Mesendoderm (in vitro differentiated cells): ENCODE data around the gene MED26.

Experiments used
- DNase-seq: peaks from one replicate; pipeline ENCODE4 v3.0.0; 2013
- H2AK5ac ChIP-seq: 2 replicates; pipeline ENCODE4 v1.6.1; 2013; ENCODE audit warnings: low read length, inconsistent platforms
- H2BK120ac ChIP-seq: 2 replicates; pipeline ENCODE4 v1.6.1; 2013; ENCODE audit warnings: low read depth, mild to moderate bottlenecking, low read length, moderate library complexity, mixed read lengths
- H2BK15ac ChIP-seq: replicated peaks from 2 replicates; pipeline ENCODE4 v1.6.1; 2013; ENCODE audit warnings: low read depth, mild to moderate bottlenecking, moderate library complexity
- H2BK5ac ChIP-seq: 2 replicates; pipeline ENCODE4 v1.6.1; 2013; ENCODE audit warnings: low read length, inconsistent platforms
- H3K18ac ChIP-seq: 2 replicates; pipeline ENCODE4 v1.6.1; 2013; ENCODE audit warnings: mild to moderate bottlenecking, low read length, mixed read lengths
- H3K23ac ChIP-seq: one replicate; pipeline ENCODE4 v1.6.1; 2013; ENCODE audit warnings: low read length
- H3K27ac ChIP-seq: 2 replicates; pipeline ENCODE4 v1.5.1; 2013; ENCODE audit warnings: low read depth, mild to moderate bottlenecking, inconsistent platforms, low read length, moderate library complexity
- H3K27me3 ChIP-seq: 2 replicates; pipeline ENCODE4 v1.6.1; 2013; ENCODE audit warnings: low read length, control low read depth, mild to moderate bottlenecking, inconsistent platforms; ENCODE audit not compliant: insufficient read depth, poor library complexity
- H3K36me3 ChIP-seq: 2 replicates; pipeline ENCODE4 v1.6.1; 2013; ENCODE audit warnings: low read length, inconsistent platforms; ENCODE audit not compliant: control insufficient read depth, insufficient read depth
- H3K4ac ChIP-seq: one replicate; pipeline ENCODE4 v1.6.1; 2013; ENCODE audit warnings: low read depth, mild to moderate bottlenecking, low read length, moderate library complexity
- H3K4me1 ChIP-seq: 2 replicates; pipeline ENCODE4 v1.6.1; 2013; ENCODE audit warnings: low read depth, low read length, inconsistent platforms; ENCODE audit not compliant: control insufficient read depth
- H3K4me2 ChIP-seq: 2 replicates; pipeline ENCODE4 v1.6.1; 2013; ENCODE audit warnings: low read length
- H3K4me3 ChIP-seq: 2 replicates; pipeline ENCODE4 v1.5.1; 2013; ENCODE audit warnings: mild to moderate bottlenecking, low read length
- H3K56ac ChIP-seq: one replicate; pipeline ENCODE4 v1.6.1; 2013; ENCODE audit warnings: low read length
- H3K79me1 ChIP-seq: 2 replicates; pipeline ENCODE4 v1.6.1; 2013; ENCODE audit warnings: low read length, inconsistent platforms
- H3K79me2 ChIP-seq: 2 replicates; pipeline ENCODE4 v1.6.1; 2013; ENCODE audit warnings: mild to moderate bottlenecking, low read length; ENCODE audit not compliant: control insufficient read depth, insufficient read depth
- H3K9ac ChIP-seq: 2 replicates; pipeline ENCODE4 v1.6.1; 2013; ENCODE audit warnings: low read length, inconsistent platforms
- H4K5ac ChIP-seq: one replicate; pipeline ENCODE4 v1.6.1; 2013; ENCODE audit warnings: low read length
- H4K8ac ChIP-seq: one replicate; pipeline ENCODE4 v1.6.1; 2013; ENCODE audit warnings: low read depth, mild to moderate bottlenecking, control low read depth, low read length, moderate library complexity
- WGBS: extraction: QIAGEN DNeasy Blood & Tissue Kit; methylation state at CpG from one replicate; pipeline ENCODE4 v1.1.7; 2013; ENCODE audit warnings: low lambda C conversion rate, missing lambda C conversion rate; ENCODE audit not compliant: insufficient coverage; ENCODE audit errors: extremely low coverage; 5-methylcytosine and 5-hydroxymethylcytosine counted together

MED26 gene

DNA sequence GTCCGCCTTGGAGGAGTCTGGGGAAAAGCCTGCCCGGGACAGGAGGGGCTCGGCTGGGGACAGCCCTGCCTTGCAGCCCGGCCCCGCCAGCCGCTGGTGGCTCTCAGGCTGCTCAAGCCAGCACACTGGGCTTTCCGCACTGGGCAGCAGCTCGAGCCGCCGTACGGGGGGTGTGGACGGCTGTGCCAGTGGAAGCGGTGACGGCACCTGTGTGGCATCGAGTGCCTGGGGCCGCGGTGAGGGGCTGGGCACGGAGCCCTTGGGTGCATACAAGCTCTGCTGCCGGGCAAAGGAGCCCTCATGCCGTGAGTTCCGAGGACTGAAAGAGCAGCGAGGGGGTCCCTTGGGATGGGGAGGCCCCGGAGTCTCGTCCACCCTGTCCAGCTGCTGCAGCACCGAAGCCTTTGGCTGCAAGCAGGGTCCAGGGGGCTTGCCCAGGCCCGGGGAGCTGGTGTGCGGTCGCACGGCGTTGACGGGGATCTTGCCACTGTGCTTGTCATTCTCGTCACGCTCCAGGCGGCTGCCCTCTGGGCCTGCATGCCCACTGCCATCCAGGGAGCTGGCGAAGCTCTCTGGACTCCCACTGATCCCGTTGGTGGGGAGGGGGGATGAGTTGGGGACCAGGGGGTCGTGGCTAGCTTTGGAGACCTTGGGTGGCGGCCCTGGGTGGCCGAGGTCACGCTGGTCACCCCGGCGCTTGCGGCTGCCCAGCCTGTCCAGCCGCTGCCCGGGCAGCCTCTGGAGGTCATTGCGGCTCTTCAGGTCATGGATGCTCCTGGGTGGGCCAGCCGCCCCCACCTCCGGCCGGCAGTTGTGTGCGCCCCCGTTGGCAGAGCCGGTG lies 51.1 kb downstream of the MED26 start:
- Histone ChIP-seq H3K36me3 (peaks cover 4% of the 10 kb centered on the region), H4K8ac (no peak overlapping the region), H2BK5ac (no peak overlapping the region), H3K9ac (no peak overlapping the region), H3K4me3 (no peak overlapping the region), H2BK15ac (no peak overlapping the region), H4K5ac (no peak overlapping the region), H2BK120ac (no peak overlapping the region), H3K79me2 (peaks cover 54% of the 10 kb centered on the region), H2AK5ac (no peak overlapping the region), H3K27me3 (no peaks in the 10 kb centered on the region), H3K79me1 (peaks cover 45% of the 10 kb centered on the region), H3K23ac (no peak overlapping the region), H3K4ac (no peak overlapping the region), H3K4me2 (no peak overlapping the region), H3K27ac (no peak overlapping the region), H3K4me1 (no peaks in the 10 kb centered on the region), H3K56ac (no peak overlapping the region), H3K18ac (no peak overlapping the region)
- DNase-seq: no peak
- WGBS: no CpG with 5 or more reads among the region's 52 CpGs

DNA sequence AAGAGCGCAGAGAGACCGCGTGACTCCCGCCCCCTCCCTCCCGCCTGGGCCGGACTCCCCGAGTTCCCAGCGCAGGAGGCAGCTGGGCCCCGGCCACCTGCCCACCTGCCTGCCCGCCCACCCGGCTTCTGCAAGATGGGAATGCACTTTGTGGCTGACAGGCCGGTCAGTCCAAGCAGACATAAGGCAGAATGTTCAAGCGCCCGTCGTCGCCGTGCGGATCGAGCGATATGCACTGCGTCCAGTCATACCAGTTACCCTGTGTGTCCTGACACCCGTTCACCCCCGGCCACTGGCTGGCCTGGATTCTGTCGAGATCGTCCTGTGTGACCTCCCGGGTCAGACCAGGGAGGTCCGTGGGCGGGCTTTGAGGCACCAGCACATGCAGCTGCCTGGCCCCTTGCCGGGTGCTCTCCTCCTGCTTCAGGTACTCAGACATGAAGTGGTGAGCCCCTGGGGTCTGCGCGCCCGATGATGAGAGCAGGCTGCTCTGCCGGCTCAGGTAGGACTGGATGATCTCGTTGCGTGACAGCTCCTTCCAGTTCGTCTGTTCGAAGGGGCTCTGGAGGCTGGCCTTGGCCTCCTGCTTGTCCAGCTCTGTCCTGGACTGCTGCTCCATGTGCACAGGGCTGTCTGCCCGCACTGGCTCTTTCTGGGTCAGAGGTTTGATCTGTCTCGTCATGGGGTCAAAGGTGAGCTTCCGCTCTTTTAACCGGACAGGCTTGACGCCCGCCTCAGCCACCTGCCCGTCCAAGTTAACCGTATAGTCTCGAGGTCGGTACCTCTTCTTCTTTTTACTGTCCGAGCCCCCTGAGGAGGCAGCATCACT lies 51.9 kb downstream of the MED26 start:
- H3K27me3 ChIP-seq: no peaks in the 10 kb centered on the region
- H3K4ac ChIP-seq: no peak overlapping the region
- no CpG with 5 or more reads among the region's 48 CpGs for WGBS
- H3K56ac ChIP-seq: no peak overlapping the region
- H2BK15ac ChIP-seq: no peak overlapping the region
- no peak for DNase-seq
- peaks cover 2% of the 10 kb centered on the region for H3K4me1 ChIP-seq
- H3K23ac ChIP-seq: no peak overlapping the region
- peaks cover 4% of the 10 kb centered on the region for H3K36me3 ChIP-seq
- no peak overlapping the region for H4K5ac ChIP-seq
- H3K27ac ChIP-seq: no peak overlapping the region
- H3K79me1 ChIP-seq: peaks cover 43% of the 10 kb centered on the region
- no peak overlapping the region for H3K9ac ChIP-seq
- no peak overlapping the region for H2BK5ac ChIP-seq
- no peak overlapping the region for H2AK5ac ChIP-seq
- no peak overlapping the region for H4K8ac ChIP-seq
- H3K79me2 ChIP-seq: peaks cover 53% of the 10 kb centered on the region
- no peak overlapping the region for H3K4me2 ChIP-seq
- H3K18ac ChIP-seq: no peak overlapping the region
- no peak overlapping the region for H3K4me3 ChIP-seq
- H2BK120ac ChIP-seq: no peak overlapping the region

DNA sequence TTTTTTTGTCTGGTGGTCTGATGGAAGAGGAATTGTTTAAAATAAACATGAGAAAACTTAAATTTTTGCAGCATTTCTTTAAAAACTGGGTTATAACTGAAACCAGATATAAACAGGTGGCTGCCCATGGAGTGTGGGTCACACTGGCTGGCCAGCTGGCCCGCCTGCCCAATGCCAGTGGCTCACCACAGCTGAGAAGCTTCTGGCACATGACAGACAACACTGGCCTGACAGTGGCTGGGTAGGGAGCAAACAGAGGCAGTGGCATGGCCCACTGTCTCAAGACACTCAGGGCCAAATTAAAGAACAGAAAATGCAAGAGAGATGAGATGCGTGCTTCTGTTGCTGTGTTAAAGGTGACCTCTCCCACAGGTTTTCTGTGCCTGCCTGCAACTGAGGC lies 52.7 kb downstream of the MED26 start:
- Histone ChIP-seq H3K9ac (no peak overlapping the region), H3K79me1 (peaks cover 42% of the 10 kb centered on the region), H3K4me3 (no peak overlapping the region), H3K36me3 (peaks cover 4% of the 10 kb centered on the region), H2BK120ac (no peak overlapping the region), H3K4ac (no peak overlapping the region), H2BK15ac (no peak overlapping the region), H3K23ac (no peak overlapping the region), H3K27me3 (no peaks in the 10 kb centered on the region), H3K18ac (no peak overlapping the region), H3K4me2 (no peak overlapping the region), H3K27ac (no peak overlapping the region), H4K5ac (no peak overlapping the region), H2AK5ac (no peak overlapping the region), H3K4me1 (peaks cover 3% of the 10 kb centered on the region), H2BK5ac (no peak overlapping the region), H3K56ac (no peak overlapping the region), H4K8ac (no peak overlapping the region), H3K79me2 (peaks cover 51% of the 10 kb centered on the region)
- no CpG with 5 or more reads among the region's 2 CpGs for WGBS
- no peak for DNase-seq

DNA sequence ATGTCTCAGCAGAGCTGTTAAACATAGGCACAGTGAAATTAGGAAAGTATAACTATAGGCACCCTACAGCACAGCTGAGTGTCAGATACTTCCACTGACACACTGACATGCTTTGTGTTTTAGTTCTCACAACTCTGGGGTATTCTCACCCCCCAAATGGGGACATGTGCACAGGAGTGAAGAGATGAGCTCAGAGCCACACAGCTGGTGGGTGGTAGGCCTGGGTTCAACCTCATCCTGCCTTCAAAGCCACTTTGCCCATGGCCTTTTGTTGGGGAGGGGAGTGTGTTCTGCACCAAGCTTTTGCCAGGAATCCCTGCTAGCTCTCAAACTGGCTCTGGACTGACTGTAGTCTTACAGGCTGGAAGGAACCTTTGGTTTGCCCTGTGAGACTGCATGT lies 54.1 kb downstream of the MED26 start:
- no peak overlapping the region for H2AK5ac ChIP-seq
- no peak overlapping the region for H3K4me2 ChIP-seq
- H3K4me1 ChIP-seq: peaks cover 3% of the 10 kb centered on the region
- no peak overlapping the region for H3K56ac ChIP-seq
- H3K4me3 ChIP-seq: no peak overlapping the region
- peaks cover 41% of the 10 kb centered on the region for H3K79me1 ChIP-seq
- no peaks in the 10 kb centered on the region for H3K27me3 ChIP-seq
- peaks cover 48% of the 10 kb centered on the region for H3K79me2 ChIP-seq
- no peak overlapping the region for H4K8ac ChIP-seq
- no peak for DNase-seq
- H3K9ac ChIP-seq: no peak overlapping the region
- H3K36me3 ChIP-seq: peaks cover 5% of the 10 kb centered on the region
- H3K18ac ChIP-seq: no peak overlapping the region
- H2BK15ac ChIP-seq: no peak overlapping the region
- no peak overlapping the region for H3K4ac ChIP-seq
- no peak overlapping the region for H3K23ac ChIP-seq
- H3K27ac ChIP-seq: no peak overlapping the region
- no peak overlapping the region for H4K5ac ChIP-seq
- H2BK5ac ChIP-seq: no peak overlapping the region
- H2BK120ac ChIP-seq: no peak overlapping the region

DNA sequence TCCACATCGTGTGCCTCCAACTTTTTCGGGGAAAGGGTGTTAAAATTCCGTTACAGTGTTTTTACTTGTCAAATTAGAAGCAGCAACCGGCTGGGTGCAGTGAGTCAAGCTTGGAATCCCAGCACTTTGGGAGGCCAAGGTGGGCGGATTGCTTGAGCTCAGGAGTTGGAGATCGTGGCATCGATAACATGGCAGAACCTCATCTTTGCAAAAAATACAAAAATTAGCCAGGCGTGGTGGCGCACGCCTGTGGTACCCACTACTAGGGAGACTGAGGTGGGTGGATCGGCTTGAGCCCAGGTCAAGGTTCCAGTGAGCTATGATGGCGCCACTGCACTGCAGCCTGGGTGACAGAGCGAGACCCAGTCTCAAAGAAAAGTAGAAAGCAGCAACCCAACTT lies 54.7 kb downstream of the MED26 start:
- no peak overlapping the region for H2AK5ac ChIP-seq
- H3K4me2 ChIP-seq: peak overlapping the region; percentile 45
- DNase-seq: no peak
- peak overlapping the region; percentile 96 for H3K4me3 ChIP-seq
- H3K18ac ChIP-seq: no peak overlapping the region
- no peak overlapping the region for H3K4ac ChIP-seq
- no peak overlapping the region for H2BK120ac ChIP-seq
- WGBS: no CpG with 5 or more reads among the region's 13 CpGs
- no peak overlapping the region for H3K23ac ChIP-seq
- no peaks in the 10 kb centered on the region for H3K27me3 ChIP-seq
- peaks cover 39% of the 10 kb centered on the region for H3K79me1 ChIP-seq
- peaks cover 3% of the 10 kb centered on the region for H3K4me1 ChIP-seq
- H3K79me2 ChIP-seq: peaks cover 46% of the 10 kb centered on the region
- H3K36me3 ChIP-seq: peaks cover 5% of the 10 kb centered on the region
- H4K5ac ChIP-seq: no peak overlapping the region
- no peak overlapping the region for H4K8ac ChIP-seq
- H2BK5ac ChIP-seq: no peak overlapping the region
- H3K27ac ChIP-seq: no peak overlapping the region
- peak overlapping the region; percentile 92 for H3K9ac ChIP-seq
- H2BK15ac ChIP-seq: no peak overlapping the region
- H3K56ac ChIP-seq: peak overlapping the region; percentile 96
